ENCODE measurements around the gene OPALIN.

OPALIN gene

GRCh38 chr10:96374639-96374984 is 15.8 kb upstream of the OPALIN start:
- no peak overlapping the region for H3K23ac ChIP-seq (ENCODE audit: low read length in 2 of 2)
- peaks cover 0 to 32% of the 10 kb centered on the region in 2 experiments for H3K36me3 ChIP-seq (ENCODE audit: control insufficient read depth in 1 of 2, insufficient read depth in 2 of 2, low read depth in 1 of 2, low read length in 2 of 2)
- no peak overlapping the region for H2AFZ ChIP-seq (ENCODE audit: low read depth, low read length)
- peaks cover 23% of the 10 kb centered on the region for H3K4me1 ChIP-seq (ENCODE audit: control insufficient read depth, insufficient read depth, low read depth, low read length)
- H3K4me3 ChIP-seq (ENCODE audit: insufficient read depth in 1 of 2, low read depth in 1 of 2, low read length in 2 of 2) = peak overlapping the region in 1 of 2 experiments; percentile 81
- no peak for DNase-seq
- no peak overlapping the region for H2BK120ac ChIP-seq (ENCODE audit: low read depth, low read length)
- H3K14ac ChIP-seq (ENCODE audit: low read length in 2 of 2) = no peak overlapping the region
- H3K4ac ChIP-seq (ENCODE audit: low read depth in 1 of 2, low read length in 2 of 2) = no peak overlapping the region
- H2BK15ac ChIP-seq (ENCODE audit: low read depth, poor library complexity, severe bottlenecking) = no peak overlapping the region
- no peak overlapping the region for H2AK5ac ChIP-seq (ENCODE audit: low read length, severe bottlenecking)
- WGBS = 38% methylated on average over 8 of the region's 9 CpGs
- H3K9ac ChIP-seq (ENCODE audit: low read length) = peak overlapping the region; percentile 79
- H3K27ac ChIP-seq (ENCODE audit: low read length, poor library complexity, severe bottlenecking) = no peak overlapping the region
- H3K79me1 ChIP-seq (replicated peaks; ENCODE audit: low read length, poor library complexity, severe bottlenecking) = no peaks in the 10 kb centered on the region
- peaks cover 3 to 30% of the 10 kb centered on the region in 2 experiments for H3K27me3 ChIP-seq (ENCODE audit: control insufficient read depth in 1 of 2, insufficient read depth in 1 of 2, low read length in 2 of 2)
- H4K91ac ChIP-seq (ENCODE audit: low read length) = no peak overlapping the region
- no peak overlapping the region for H4K8ac ChIP-seq (ENCODE audit: low read length)
- H3K9me3 ChIP-seq (ENCODE audit: control insufficient read depth, low read length) = no peaks in the 10 kb centered on the region
- H3K4me2 ChIP-seq (ENCODE audit: low read length, poor library complexity, severe bottlenecking) = peak overlapping the region; percentile 25
- no peak overlapping the region for H3K18ac ChIP-seq (ENCODE audit: low read depth in 1 of 2, low read length in 2 of 2)
- no peak overlapping the region for H2BK5ac ChIP-seq (ENCODE audit: low read depth, low read length, poor library complexity, severe bottlenecking)
- H2BK12ac ChIP-seq (ENCODE audit: low read length in 2 of 2) = no peak overlapping the region

GRCh38 chr10:96374004-96374403 is 15.2 kb upstream of the OPALIN start:
- no peaks in the 10 kb centered on the region for H3K79me1 ChIP-seq (replicated peaks; ENCODE audit: low read length, poor library complexity, severe bottlenecking)
- no peak overlapping the region for H3K4me3 ChIP-seq (ENCODE audit: insufficient read depth in 1 of 2, low read depth in 1 of 2, low read length in 2 of 2)
- H3K9me3 ChIP-seq (ENCODE audit: control insufficient read depth, low read length) = no peaks in the 10 kb centered on the region
- H3K18ac ChIP-seq (ENCODE audit: low read depth in 1 of 2, low read length in 2 of 2) = no peak overlapping the region
- no peak overlapping the region for H2BK5ac ChIP-seq (ENCODE audit: low read depth, low read length, poor library complexity, severe bottlenecking)
- H3K4me2 ChIP-seq (ENCODE audit: low read length, poor library complexity, severe bottlenecking) = no peak overlapping the region
- H3K9ac ChIP-seq (ENCODE audit: low read length) = no peak overlapping the region
- no peak overlapping the region for H3K14ac ChIP-seq (ENCODE audit: low read length in 2 of 2)
- peaks cover 3 to 30% of the 10 kb centered on the region in 2 experiments for H3K27me3 ChIP-seq (ENCODE audit: control insufficient read depth in 1 of 2, insufficient read depth in 1 of 2, low read length in 2 of 2)
- no peak overlapping the region for H4K91ac ChIP-seq (ENCODE audit: low read length)
- H3K27ac ChIP-seq (ENCODE audit: low read length, poor library complexity, severe bottlenecking) = no peak overlapping the region
- no peak overlapping the region for H4K8ac ChIP-seq (ENCODE audit: low read length)
- no peak overlapping the region for H3K23ac ChIP-seq (ENCODE audit: low read length in 2 of 2)
- H3K4ac ChIP-seq (ENCODE audit: low read depth in 1 of 2, low read length in 2 of 2) = no peak overlapping the region
- peaks cover 0 to 33% of the 10 kb centered on the region in 2 experiments for H3K36me3 ChIP-seq (ENCODE audit: control insufficient read depth in 1 of 2, insufficient read depth in 2 of 2, low read depth in 1 of 2, low read length in 2 of 2)
- H2BK12ac ChIP-seq (ENCODE audit: low read length in 2 of 2) = no peak overlapping the region
- H2BK120ac ChIP-seq (ENCODE audit: low read depth, low read length) = no peak overlapping the region
- DNase-seq = no peak
- WGBS = 94% methylated on average over 5 of the region's 5 CpGs
- H2BK15ac ChIP-seq (ENCODE audit: low read depth, poor library complexity, severe bottlenecking) = no peak overlapping the region
- peaks cover 23% of the 10 kb centered on the region for H3K4me1 ChIP-seq (ENCODE audit: control insufficient read depth, insufficient read depth, low read depth, low read length)
- no peak overlapping the region for H2AFZ ChIP-seq (ENCODE audit: low read depth, low read length)
- no peak overlapping the region for H2AK5ac ChIP-seq (ENCODE audit: low read length, severe bottlenecking)

- Histone ChIP-seq H3K18ac (ENCODE audit: low read depth in 1 of 2, low read length in 2 of 2) (no peak overlapping the region), H2AFZ (ENCODE audit: low read depth, low read length) (no peak overlapping the region), H2BK5ac (ENCODE audit: low read depth, low read length, poor library complexity, severe bottlenecking) (no peak overlapping the region), H3K4me1 (ENCODE audit: control insufficient read depth, insufficient read depth, low read depth, low read length) (peaks cover 15% of the 10 kb centered on the region), H3K27me3 (ENCODE audit: control insufficient read depth in 1 of 2, insufficient read depth in 1 of 2, low read length in 2 of 2) (peaks cover 3 to 23% of the 10 kb centered on the region in 2 experiments), H4K8ac (ENCODE audit: low read length) (no peak overlapping the region), H3K4ac (ENCODE audit: low read depth in 1 of 2, low read length in 2 of 2) (no peak overlapping the region), H2BK120ac (ENCODE audit: low read depth, low read length) (no peak overlapping the region), H3K23ac (ENCODE audit: low read length in 2 of 2) (no peak overlapping the region), H3K27ac (ENCODE audit: low read length, poor library complexity, severe bottlenecking) (no peak overlapping the region), H3K4me3 (ENCODE audit: insufficient read depth in 1 of 2, low read depth in 1 of 2, low read length in 2 of 2) (no peak overlapping the region), H3K4me2 (ENCODE audit: low read length, poor library complexity, severe bottlenecking) (no peak overlapping the region), H2BK12ac (ENCODE audit: low read length in 2 of 2) (no peak overlapping the region), H2AK5ac (ENCODE audit: low read length, severe bottlenecking) (no peak overlapping the region), H2BK15ac (ENCODE audit: low read depth, poor library complexity, severe bottlenecking) (no peak overlapping the region), H3K36me3 (ENCODE audit: control insufficient read depth in 1 of 2, insufficient read depth in 2 of 2, low read depth in 1 of 2, low read length in 2 of 2) (peaks cover 0 to 30% of the 10 kb centered on the region in 2 experiments), H3K9me3 (ENCODE audit: control insufficient read depth, low read length) (no peaks in the 10 kb centered on the region), H3K79me1 (replicated peaks; ENCODE audit: low read length, poor library complexity, severe bottlenecking) (no peaks in the 10 kb centered on the region), H3K9ac (ENCODE audit: low read length) (no peak overlapping the region), H4K91ac (ENCODE audit: low read length) (no peak overlapping the region), H3K14ac (ENCODE audit: low read length in 2 of 2) (no peak overlapping the region)
- no peak for DNase-seq
- WGBS = 96% methylated on average over 11 of the region's 11 CpGs
These were observed 12.6 kb upstream of the OPALIN start for GRCh38 chr10:96371356-96371755.

- no peak overlapping the region for H2BK5ac ChIP-seq (ENCODE audit: low read depth, low read length, poor library complexity, severe bottlenecking)
- no peaks in the 10 kb centered on the region for H3K79me1 ChIP-seq (replicated peaks; ENCODE audit: low read length, poor library complexity, severe bottlenecking)
- H3K36me3 ChIP-seq (ENCODE audit: control insufficient read depth in 1 of 2, insufficient read depth in 2 of 2, low read depth in 1 of 2, low read length in 2 of 2) = peaks cover 0 to 30% of the 10 kb centered on the region in 2 experiments
- H3K4ac ChIP-seq (ENCODE audit: low read depth in 1 of 2, low read length in 2 of 2) = no peak overlapping the region
- no peak overlapping the region for H2AFZ ChIP-seq (ENCODE audit: low read depth, low read length)
- peak; percentile 32 for DNase-seq
- H4K91ac ChIP-seq (ENCODE audit: low read length) = no peak overlapping the region
- H3K14ac ChIP-seq (ENCODE audit: low read length in 2 of 2) = no peak overlapping the region
- no peak overlapping the region for H3K18ac ChIP-seq (ENCODE audit: low read depth in 1 of 2, low read length in 2 of 2)
- H2AK5ac ChIP-seq (ENCODE audit: low read length, severe bottlenecking) = no peak overlapping the region
- H2BK120ac ChIP-seq (ENCODE audit: low read depth, low read length) = no peak overlapping the region
- H3K27me3 ChIP-seq (ENCODE audit: control insufficient read depth in 1 of 2, insufficient read depth in 1 of 2, low read length in 2 of 2) = peaks cover 3 to 22% of the 10 kb centered on the region in 2 experiments
- H2BK12ac ChIP-seq (ENCODE audit: low read length in 2 of 2) = no peak overlapping the region
- H3K9ac ChIP-seq (ENCODE audit: low read length) = no peak overlapping the region
- no peak overlapping the region for H2BK15ac ChIP-seq (ENCODE audit: low read depth, poor library complexity, severe bottlenecking)
- peaks cover 17% of the 10 kb centered on the region for H3K4me1 ChIP-seq (ENCODE audit: control insufficient read depth, insufficient read depth, low read depth, low read length)
- 39% methylated on average over 16 of the region's 16 CpGs for WGBS
- no peak overlapping the region for H3K27ac ChIP-seq (ENCODE audit: low read length, poor library complexity, severe bottlenecking)
- H3K9me3 ChIP-seq (ENCODE audit: control insufficient read depth, low read length) = no peaks in the 10 kb centered on the region
- no peak overlapping the region for H3K4me2 ChIP-seq (ENCODE audit: low read length, poor library complexity, severe bottlenecking)
- H3K23ac ChIP-seq (ENCODE audit: low read length in 2 of 2) = no peak overlapping the region
- no peak overlapping the region for H4K8ac ChIP-seq (ENCODE audit: low read length)
- no peak overlapping the region for H3K4me3 ChIP-seq (ENCODE audit: insufficient read depth in 1 of 2, low read depth in 1 of 2, low read length in 2 of 2)
These were observed 11.9 kb upstream of the OPALIN start for GRCh38 chr10:96370584-96371157.

All from mesenchymal stem cell (in vitro differentiated cells and primary cell).